IPS-NIHi11 (cell line): Measurements from ENCODE around the gene DOK5.
"Not testable (repeated sequence)": the region's sequence is repeated elsewhere in the genome, so short reads cannot be mapped to it uniquely, and the experiment has no call there.

Experiments used
- DNase-seq: peaks from one replicate; pipeline ENCODE4 v3.0.0; 2012; ENCODE audit warnings: mixed read lengths, low spot score

The DOK5 gene

GRCh38 chr20:54472607-54473006 is 2.8 kb upstream of the DOK5 start:
- no peak for DNase-seq

- DNase-seq: no peak
Measured at GRCh38 chr20:54473340-54473739, 2.1 kb upstream of the DOK5 start.

GRCh38 chr20:54474046-54474445 is 1.3 kb upstream of the DOK5 start:
- no peak for DNase-seq

- DNase-seq: no peak
Measured at GRCh38 chr20:54474866-54475265, 527 bp upstream of the DOK5 start.

- DNase-seq: no peak
Measured at GRCh38 chr20:54476169-54477009, 996 bp downstream of the DOK5 start.

- DNase-seq: no peak
Measured at GRCh38 chr20:54477191-54477955, 2.0 kb downstream of the DOK5 start.

GRCh38 chr20:54479138-54479906 is 3.9 kb downstream of the DOK5 start:
- peak; percentile 25 for DNase-seq

GRCh38 chr20:54479937-54480336 is 4.5 kb downstream of the DOK5 start:
- DNase-seq: not testable (repeated sequence)

GRCh38 chr20:54481442-54481841 is 6.0 kb downstream of the DOK5 start:
- no peak for DNase-seq

GRCh38 chr20:54485631-54486030 is 10.2 kb downstream of the DOK5 start:
- DNase-seq: no peak

- no peak for DNase-seq
Measured at GRCh38 chr20:54486585-54486984, 11.2 kb downstream of the DOK5 start.

- no peak for DNase-seq
Measured at GRCh38 chr20:54488442-54488841, 13.0 kb downstream of the DOK5 start.

- DNase-seq: no peak
Measured at GRCh38 chr20:54491506-54491905, 16.1 kb downstream of the DOK5 start.

- DNase-seq: no peak
Measured at GRCh38 chr20:54494303-54495006, 19.1 kb downstream of the DOK5 start.

GRCh38 chr20:54497931-54498718 is 22.7 kb downstream of the DOK5 start:
- no peak for DNase-seq

GRCh38 chr20:54499111-54499510 is 23.7 kb downstream of the DOK5 start:
- DNase-seq: no peak

GRCh38 chr20:54502179-54502578 is 26.8 kb downstream of the DOK5 start:
- no peak for DNase-seq

- no peak for DNase-seq
Measured at GRCh38 chr20:54506643-54507042, 31.2 kb downstream of the DOK5 start.

- DNase-seq: no peak
Measured at GRCh38 chr20:54510541-54511129, 35.2 kb downstream of the DOK5 start.

- DNase-seq: no peak
Measured at GRCh38 chr20:54512694-54513093, 37.3 kb downstream of the DOK5 start.
